HL-60 (cell line): Measurements from ENCODE around the gene CCDC88C.

Source experiments
- DNase-seq, 2 experiments: peaks; one replicate each; pipeline ENCODE4 v3.0.0-alpha.2; 2010 to 2020; ENCODE audit warnings: low read depth in 1 of 2, low spot score in 1 of 2
- H3K27ac ChIP-seq: fragments of 250-450 bp; sonication (Bioruptor Pico); replicated peaks from 2 replicates; pipeline ENCODE4 v1.5.1; 2020; ENCODE audit warnings: mild to moderate bottlenecking, moderate library complexity
- H3K27me3 ChIP-seq: fragments of 250-450 bp; sonication (Bioruptor Pico); 2 replicates; pipeline ENCODE4 v1.5.1; 2021; ENCODE audit warnings: mild to moderate bottlenecking, moderate library complexity; ENCODE audit not compliant: insufficient read depth, poor library complexity, severe bottlenecking
- H3K4me3 ChIP-seq: replicated peaks from 2 replicates; pipeline ENCODE4 v1.5.1; 2011; ENCODE audit warnings: mild to moderate bottlenecking, control low read depth, low read length; ENCODE audit not compliant: insufficient read depth
- CTCF ChIP-seq: IDR thresholded peaks from one replicate; pipeline ENCODE4 v1.5.1; 2011; ENCODE audit warnings: low read length, control low read depth, inconsistent platforms; ENCODE audit not compliant: insufficient read depth
- GABPA ChIP-seq: IDR thresholded peaks from 2 replicates; pipeline ENCODE4 v1.6.1; 2012; ENCODE audit warnings: low read depth
- POLR2AphosphoS5 ChIP-seq: IDR thresholded peaks from 2 replicates; pipeline ENCODE4 v1.6.1; 2012; ENCODE audit warnings: low read depth
- REST ChIP-seq: IDR thresholded peaks from 2 replicates; pipeline ENCODE4 v1.6.1; 2012; ENCODE audit warnings: low read depth; ENCODE audit not compliant: insufficient replicate concordance
- SPI1 ChIP-seq: IDR thresholded peaks from 2 replicates; pipeline ENCODE4 v1.6.1; 2012; ENCODE audit warnings: low read depth, mild to moderate bottlenecking, borderline replicate concordance

The CCDC88C gene

DNA sequence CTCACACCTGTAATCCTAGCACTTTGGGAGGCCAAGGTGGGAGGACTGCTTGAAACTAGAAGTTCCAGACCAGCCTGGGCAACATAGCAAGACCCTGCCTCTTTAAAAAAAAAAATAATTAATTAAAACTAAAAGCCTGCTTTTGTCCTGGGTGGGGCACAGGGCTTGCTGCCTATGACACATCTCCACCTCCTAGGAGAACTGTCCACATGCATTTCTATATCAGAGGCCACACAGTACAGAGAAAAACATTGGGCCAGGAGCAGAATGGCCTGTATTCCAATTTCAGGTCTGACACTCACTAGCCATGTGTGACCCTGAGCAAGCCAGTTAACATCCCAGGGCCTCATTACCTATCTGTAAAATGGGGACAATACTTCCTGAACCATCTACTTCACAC lies 31.9 kb downstream of the CCDC88C start:
- Histone ChIP-seq H3K27ac (no peak overlapping the region), H3K27me3 (no peaks in the 10 kb centered on the region), H3K4me3 (no peak overlapping the region)
- no peak for TF ChIP-seq REST
- TF ChIP-seq POLR2AphosphoS5 = no peak
- no peak for TF ChIP-seq CTCF
- TF ChIP-seq SPI1 = no peak
- DNase-seq = no peak

DNA sequence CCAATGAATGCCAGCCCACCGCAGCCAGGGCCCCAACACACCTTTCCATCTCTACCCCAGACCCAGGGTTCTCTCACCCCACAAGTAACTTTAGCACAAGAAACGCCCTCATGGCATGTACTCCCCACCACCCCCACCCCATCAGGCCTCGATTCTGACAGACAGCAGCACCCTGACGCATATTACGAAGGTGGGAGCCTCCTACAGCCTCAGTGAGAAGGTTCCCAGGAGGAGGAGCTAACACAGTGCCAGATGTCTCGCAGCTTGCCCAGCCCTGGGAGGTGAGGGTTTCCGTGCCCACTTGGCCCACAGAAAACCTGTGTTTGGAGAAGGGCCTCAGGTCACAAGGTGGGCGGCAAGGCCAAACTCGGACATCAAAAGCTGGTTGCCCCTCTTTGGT lies 32.4 kb downstream of the CCDC88C start:
- Histone ChIP-seq H3K4me3 (no peak overlapping the region), H3K27me3 (no peaks in the 10 kb centered on the region), H3K27ac (no peak overlapping the region)
- no peak for TF ChIP-seq REST
- no peak for TF ChIP-seq GABPA
- TF ChIP-seq SPI1 = no peak
- TF ChIP-seq POLR2AphosphoS5 = no peak
- TF ChIP-seq CTCF = no peak
- no peak for DNase-seq

DNA sequence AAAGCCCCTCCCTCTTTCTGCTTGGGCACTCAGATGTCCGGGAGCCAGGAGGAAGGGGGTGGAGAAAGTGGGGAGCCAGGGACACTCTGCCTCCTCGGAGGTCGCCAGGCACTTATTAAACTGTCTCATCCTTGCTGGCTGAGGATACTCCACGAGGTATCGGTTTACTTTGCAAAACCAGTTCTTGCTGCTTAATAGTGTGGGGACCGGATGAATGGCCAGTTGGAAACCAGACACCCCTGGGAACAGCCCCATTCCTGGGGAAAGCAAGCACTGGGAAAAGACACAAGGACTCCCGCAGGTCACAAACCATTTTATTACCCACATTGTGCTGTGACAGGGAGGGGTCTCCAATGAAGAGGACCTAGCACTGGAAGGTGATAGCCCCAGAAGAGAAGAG lies 34.2 kb downstream of the CCDC88C start:
- no peak overlapping the region for H3K27ac ChIP-seq
- DNase-seq = no peak

More for the DNA sequence above, 34.2 kb downstream of the CCDC88C start:
- H3K4me3 ChIP-seq = no peak overlapping the region
- TF ChIP-seq POLR2AphosphoS5 = no peak
- TF ChIP-seq CTCF = no peak
- no peak for TF ChIP-seq GABPA
- no peak for TF ChIP-seq SPI1
- H3K27me3 ChIP-seq = no peaks in the 10 kb centered on the region
